Measurements from ENCODE around the gene KATNB1. TPM values are rescaled to one million over a fixed set of nuclear protein-coding genes. Genes with fewer than 3 reads are reported as not detected.

The KATNB1 gene
- polyA plus RNA-seq, 2 of the 4 experiments (the other 2 are of a cell fraction), result 21.0 to 21.1 TPM

- ChIA-PET CTCF (interaction anchor here (1.1 to 3.2 kb wide), 6 partner anchors 9 to 197 kb away, joined by 3 to 12 read pairs (median 4); no protein-coding TSS in a partner anchor), POLR2A (interaction anchor here (1.2 to 2.1 kb wide), 2 partner anchors 12 to 29 kb away, joined by 3 to 6 read pairs; no protein-coding TSS in a partner anchor)
- Histone ChIP-seq H3K4me1 (peaks cover 65% of the 10 kb centered on the region), H3K4me2 (no peak overlapping the region), H3K4me3 (no peak overlapping the region), H3K9me3 (no peaks in the 10 kb centered on the region), H3K27ac (peak overlapping the region in 1 of 2 experiments; percentile 64; a peak in 3 of 6 replicates)
- WGBS (ENCODE audit: missing lambda C conversion rate), result 93% methylated on average over 13 of the region's 17 CpGs
- ATAC-seq, result peak in 1 of 2 experiments; percentile 6; a peak in 2 of 6 replicates
- no peak for FAIRE-seq
- TF ChIP-seq CBX2 (IDR thresholded peaks at IDR 0.05; ENCODE audit: borderline replicate concordance, low read depth) (no peak), JUN (IDR thresholded peaks at IDR 0.05) (0 out of 5 replicates have a peak, but pooled peaks of 1 of the 2 experiments have one; percentile 11)
- no peak for DNase-seq (ENCODE audit: low read depth in 1 of 2, low spot score in 1 of 2)
Observed at GRCh38 chr16:57788252-57788841, 52.8 kb downstream of the KATNB1 start.

GRCh38 chr16:57788951-57789350 lies 53.4 kb downstream of the KATNB1 start:
- ChIA-PET POLR2A (interaction anchor here (2.1 kb wide), 1 partner anchor 12 kb away, joined by 6 read pairs; no protein-coding TSS in a partner anchor), CTCF (interaction anchor here (1.5 to 3.2 kb wide), 4 partner anchors 12 to 75 kb away, joined by 3 to 12 read pairs (median 6); no protein-coding TSS in a partner anchor)
- ATAC-seq (no peak), DNase-seq (ENCODE audit: low read depth in 1 of 2, low spot score in 1 of 2) (no peak), FAIRE-seq (no peak)
- 95% methylated on average over 7 of the region's 12 CpGs for WGBS (ENCODE audit: missing lambda C conversion rate)
- Histone ChIP-seq H3K27ac (peak overlapping the region in 1 of 2 experiments; percentile 64; a peak in 3 of 6 replicates), H3K4me1 (peaks cover 59% of the 10 kb centered on the region), H3K4me3 (no peak overlapping the region), H3K4me2 (no peak overlapping the region), H3K9me3 (no peaks in the 10 kb centered on the region)
- TF ChIP-seq JUN (IDR thresholded peaks at IDR 0.05) (no peak), ZNF302 (CRISPR knock-in tag; IDR thresholded peaks at IDR 0.05) (no peak), CTCF (IDR thresholded peaks at IDR 0.05) (no peak), REST (IDR thresholded peaks at IDR 0.05) (no peak), BHLHE40 (IDR thresholded peaks at IDR 0.05; ENCODE audit: low read depth, low read length) (no peak)

GRCh38 chr16:57791195-57791892 lies 55.8 kb downstream of the KATNB1 start:
- Histone ChIP-seq H3K4me2 (no peak overlapping the region), H3K4me1 (peaks cover 64% of the 10 kb centered on the region), H3K27ac (peak overlapping the region in 1 of 2 experiments; percentile 61; a peak in 3 of 6 replicates), H3K4me3 (no peak overlapping the region), H3K9me3 (no peaks in the 10 kb centered on the region)
- WGBS (ENCODE audit: missing lambda C conversion rate), result 92% methylated on average over 13 of the region's 13 CpGs
- ATAC-seq, result no peak
- no peak for TF ChIP-seq REST (IDR thresholded peaks at IDR 0.05)
- no peak for TF ChIP-seq PHF8 (IDR thresholded peaks at IDR 0.05; ENCODE audit: borderline replicate concordance, low read depth)
- TF ChIP-seq SREBF2 (IDR thresholded peaks at IDR 0.05), result no peak
- no peak for DNase-seq (ENCODE audit: low read depth in 1 of 2, low spot score in 1 of 2)
- CTCF ChIA-PET, result interaction anchor here (0.6 to 15.8 kb wide), 7 partner anchors 10 to 209 kb away, joined by 3 to 164 read pairs (median 4); no protein-coding TSS in a partner anchor
- no peak for FAIRE-seq
- POLR2A ChIA-PET, result interaction anchor here (1.3 kb wide), 1 partner anchor 11 kb away, joined by 4 read pairs; the partner anchor contains the start of gene KIFC3

Measured in A549 (cell line).